NCI-H1092 (cell line): ENCODE measurements around the gene DIP2C.
"Not testable (repeated sequence)": the region's sequence is repeated elsewhere in the genome, so short reads cannot be mapped to it uniquely, and the experiment has no call there.

Experiments used
- DNase-seq: peaks from one replicate; lab custom pipeline; 2025; lab: John Stamatoyannopoulos, UW

DIP2C gene

DNA sequence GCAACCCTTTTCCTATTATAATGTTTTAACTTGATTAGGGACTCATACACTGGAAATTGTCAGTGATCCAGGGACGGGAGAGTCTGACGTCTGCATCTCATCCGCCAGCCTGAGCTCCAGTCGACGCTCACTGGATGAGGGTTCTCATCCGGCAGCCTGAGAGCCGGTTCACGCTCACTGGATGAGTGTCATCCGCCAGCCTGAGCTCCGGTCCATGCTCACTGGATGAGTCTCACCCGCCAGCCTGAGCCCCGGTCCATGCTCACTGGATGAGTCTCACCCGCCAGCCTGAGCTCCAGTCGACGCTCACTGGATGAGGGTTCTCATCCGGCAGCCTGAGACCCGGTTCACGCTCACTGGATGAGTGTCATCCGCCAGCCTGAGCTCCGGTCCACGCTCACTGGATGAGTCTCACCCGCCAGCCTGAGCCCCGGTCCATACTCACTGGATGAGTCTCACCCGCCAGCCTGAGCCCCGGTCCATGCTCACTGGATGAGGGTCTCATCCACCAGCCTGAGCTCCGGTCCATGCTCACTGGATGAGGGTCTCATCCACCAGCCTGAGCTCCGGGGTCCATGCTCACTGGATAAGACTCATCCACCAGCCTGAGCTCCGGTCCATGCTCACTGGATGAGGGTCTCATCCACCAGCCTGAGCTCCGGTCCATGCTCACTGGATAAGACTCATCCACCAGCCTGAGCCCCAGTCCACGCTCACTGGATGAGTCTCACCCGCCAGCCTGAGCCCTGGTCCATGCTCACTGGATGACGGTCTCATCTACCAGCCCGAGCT is 209.6 kb downstream of the DIP2C start:
- DNase-seq, result not testable (repeated sequence)

DNA sequence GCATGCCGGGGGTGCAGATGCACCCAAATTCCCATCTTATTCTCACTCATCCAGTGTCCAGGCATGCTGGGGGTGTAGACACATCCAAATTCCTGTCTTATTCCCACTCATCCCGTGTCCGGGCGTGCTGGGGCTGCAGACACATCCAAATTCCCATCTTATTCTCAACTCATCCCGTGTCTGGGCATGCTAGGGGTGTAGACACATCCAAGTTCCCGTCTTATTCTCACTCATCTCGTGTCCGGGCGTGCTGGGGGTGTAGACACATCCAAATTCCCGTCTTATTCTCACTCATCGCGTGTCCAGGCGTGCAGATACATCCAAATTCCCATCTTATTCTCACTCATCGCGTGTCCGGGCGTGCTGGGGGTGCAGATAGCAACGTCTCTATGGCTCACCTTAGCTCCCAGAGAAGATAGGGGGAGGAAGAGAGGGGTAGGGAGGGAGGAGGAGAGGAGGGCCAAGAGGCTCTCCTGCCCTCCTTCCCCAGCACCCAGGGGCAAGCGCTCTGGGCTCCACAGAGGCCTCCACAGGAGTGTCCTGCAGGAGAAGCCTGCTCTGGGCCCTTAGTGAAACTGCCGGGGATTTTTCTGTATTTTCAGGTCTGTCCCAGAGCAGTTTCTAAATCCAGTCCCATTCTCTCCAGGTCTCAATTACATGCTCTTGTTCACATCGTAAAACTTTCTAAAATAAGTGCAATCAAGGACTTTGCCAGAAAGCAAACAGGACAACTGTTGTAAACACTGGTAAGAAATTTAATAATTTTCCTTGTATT is 210.8 kb downstream of the DIP2C start:
- no peak for DNase-seq

DNA sequence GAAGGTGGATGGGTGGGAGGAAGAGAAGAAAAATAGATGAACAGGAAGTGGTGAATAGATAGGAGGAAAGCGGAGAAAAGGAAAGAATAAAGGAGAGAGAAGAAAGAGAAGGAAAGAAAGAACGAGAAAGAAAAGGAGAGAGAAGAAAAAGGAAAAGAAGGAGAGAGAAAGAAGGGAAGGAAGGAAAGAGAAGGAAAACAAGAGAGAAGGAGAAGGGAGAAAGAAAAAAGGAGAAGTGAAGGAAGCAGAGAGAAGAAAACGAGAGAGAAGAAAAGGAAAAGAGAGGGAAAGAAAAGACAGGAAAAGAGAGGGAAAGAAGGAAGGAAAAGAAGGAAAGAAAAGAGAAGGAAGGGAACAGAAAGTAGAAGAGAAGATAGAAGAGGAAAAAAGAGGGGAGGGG is 211.8 kb downstream of the DIP2C start:
- DNase-seq, result no peak

DNA sequence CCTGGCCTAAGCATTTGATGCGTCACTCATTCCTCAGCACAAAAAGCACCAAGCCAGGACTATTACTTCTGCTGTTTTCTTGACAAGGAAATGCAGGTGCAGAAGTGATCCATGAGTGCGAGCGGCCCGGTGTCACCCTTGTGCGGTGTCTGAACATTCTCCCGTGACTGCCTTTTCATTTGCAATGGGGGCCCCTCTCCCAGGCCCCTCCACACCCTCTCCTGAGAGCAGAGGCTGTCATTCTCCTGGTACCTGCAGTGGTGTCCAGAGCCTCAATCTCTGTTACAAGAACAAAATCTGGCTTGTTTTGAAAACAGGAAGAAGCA is 213.1 kb downstream of the DIP2C start:
- DNase-seq, result no peak

DNA sequence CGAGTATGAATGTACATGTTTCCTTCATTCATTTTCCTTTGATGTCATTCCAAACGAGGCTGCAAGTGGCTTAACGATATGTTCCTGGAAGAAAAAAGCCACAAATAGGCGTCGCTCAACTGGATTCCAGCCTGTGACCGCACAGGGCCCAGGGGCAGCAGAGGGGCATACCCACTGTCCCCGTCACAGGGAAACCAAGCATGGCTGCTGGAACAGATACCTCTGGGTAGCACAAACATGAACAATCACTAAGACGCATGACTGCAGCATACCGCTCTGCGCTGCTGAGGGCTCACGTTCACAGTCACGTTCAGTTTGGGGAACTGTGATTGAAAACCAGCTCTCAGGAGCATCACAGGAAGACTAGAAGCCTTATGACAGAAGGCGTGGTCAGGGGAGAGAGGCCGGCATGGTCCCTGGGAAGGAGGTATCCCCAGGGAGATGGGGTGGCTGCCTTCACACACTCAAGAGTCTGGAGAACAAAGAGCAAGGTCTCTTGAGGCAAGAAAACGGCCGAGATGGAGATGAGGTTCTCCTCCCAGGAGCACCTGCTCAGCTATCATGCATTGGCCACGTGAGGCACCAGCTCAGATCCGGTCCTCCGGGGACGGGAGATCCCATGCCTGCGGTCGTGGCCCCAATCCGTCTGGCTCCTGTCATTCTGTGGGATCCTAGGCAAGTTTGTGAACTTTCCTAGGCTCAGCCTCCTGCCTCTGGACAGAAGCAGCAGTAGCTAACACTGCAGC is 213.6 kb downstream of the DIP2C start:
- no peak for DNase-seq

DNA sequence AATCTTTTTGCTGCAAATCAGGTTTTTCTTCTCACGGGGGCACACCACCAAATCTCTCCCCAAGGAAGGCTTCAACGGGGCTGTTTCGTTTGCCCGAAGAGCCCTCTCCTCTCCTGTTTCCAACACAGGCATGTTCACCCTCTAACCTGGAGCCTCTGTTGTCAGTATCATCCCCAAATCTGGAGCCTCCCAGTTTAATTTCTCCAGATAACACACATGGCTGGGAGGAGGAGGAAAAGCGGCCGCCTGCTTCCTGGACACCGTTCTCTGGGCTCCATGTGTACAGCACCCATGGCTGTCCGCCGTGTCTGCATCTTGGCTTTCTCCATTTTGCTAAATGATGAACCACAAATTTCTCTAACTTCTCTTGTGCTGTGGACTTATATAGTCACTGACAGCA is 214.5 kb downstream of the DIP2C start:
- DNase-seq, result no peak

DNA sequence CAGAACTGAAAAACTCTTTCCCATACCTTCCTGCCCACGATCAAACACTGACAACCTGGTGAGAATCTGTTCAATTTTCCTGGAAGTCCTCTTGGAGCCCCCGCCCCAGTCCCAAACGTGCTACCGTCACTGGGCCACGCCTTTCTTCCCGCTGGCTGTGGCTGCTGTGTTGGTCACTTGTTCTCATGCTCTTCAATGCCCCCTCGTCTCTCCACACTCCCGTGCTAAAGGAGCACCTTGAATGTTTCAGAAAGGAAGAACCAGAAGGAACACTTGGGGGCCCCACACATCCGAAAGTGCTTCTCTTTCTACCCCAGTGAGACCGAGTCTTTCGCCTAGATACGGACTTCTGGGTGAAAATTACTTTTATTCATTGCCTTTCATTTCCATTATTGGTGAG is 215.1 kb downstream of the DIP2C start:
- no peak for DNase-seq

DNA sequence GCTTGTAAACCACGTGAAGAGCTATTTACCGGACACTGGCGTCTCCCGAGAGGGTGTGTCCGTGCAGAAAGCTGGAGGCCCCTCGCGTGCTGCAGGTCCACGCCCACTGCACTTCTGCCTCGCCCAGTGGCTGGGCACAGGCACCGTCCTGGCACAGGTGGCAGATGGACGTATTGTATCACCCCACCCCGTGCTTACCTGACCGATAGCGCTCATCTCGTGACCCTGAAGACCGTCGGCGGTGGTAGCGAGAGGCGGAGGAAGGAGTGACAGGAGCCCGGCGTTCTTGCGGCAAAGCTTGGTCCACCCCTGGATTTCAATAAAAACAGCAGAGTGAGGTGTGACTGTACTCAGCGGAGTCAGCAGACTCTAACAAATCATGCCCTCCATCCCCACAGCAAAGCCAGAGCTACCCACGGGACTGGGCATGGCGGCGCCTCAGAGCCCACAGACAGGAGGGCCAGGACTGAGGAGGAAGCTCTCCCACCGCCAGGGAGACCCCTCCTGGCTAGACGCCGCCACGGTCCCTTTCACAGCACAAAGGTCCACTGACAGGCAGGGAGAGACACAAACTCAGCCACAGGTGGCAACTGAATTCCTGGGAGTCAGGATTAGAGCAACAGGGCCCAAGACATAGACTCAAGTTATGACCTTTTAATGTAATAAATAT is 217.1 kb downstream of the DIP2C start:
- DNase-seq, result no peak

DNA sequence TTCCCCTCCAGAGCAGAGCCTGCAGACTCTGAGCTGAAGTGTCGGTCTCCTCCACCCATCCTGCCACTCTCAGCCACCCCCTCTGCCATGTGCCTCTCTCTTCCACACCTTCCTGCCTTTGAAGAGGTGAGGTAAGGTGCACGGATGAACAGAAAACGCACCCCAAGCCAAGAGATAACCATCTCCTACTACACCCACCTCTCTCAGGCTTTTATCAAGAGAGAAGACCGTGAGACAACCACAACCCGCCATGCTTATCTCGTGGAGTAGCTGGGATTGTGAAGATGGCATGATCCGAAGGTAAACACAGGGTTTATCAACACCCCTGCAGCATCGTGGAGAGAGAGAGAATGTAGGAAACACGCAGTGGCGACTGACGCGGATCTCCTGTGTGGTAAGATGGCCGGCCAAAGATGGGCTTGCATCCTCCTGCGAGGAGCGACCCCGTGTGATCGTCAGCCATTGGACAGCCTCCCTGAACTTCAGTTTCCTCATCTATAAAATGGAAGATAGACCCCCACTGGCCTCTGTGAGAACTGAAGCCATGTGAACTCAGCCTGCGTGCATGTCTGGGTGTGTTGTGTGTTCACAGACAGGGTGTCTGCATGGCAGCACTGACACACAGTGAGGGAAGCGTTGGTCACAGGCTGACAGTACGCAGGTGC is 219.0 kb downstream of the DIP2C start:
- no peak for DNase-seq

DNA sequence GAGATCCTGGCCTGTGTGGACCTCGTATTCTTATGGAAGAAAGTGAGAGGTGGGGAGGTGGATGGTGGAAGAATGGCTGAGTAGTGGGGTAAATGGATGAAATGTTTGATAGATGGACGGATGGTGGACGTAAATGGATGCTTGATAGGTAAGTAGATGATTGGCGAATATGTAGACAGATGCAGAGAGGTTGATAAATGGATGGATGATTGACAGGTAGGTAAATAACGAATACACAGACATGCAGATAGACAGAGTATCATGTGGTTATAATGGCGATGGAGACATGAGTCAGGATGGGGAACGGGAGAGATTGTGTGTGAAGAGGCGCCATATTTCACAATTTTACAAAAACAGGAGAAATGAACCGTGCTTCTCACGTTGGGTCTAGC is 219.5 kb downstream of the DIP2C start:
- DNase-seq, result no peak

DNA sequence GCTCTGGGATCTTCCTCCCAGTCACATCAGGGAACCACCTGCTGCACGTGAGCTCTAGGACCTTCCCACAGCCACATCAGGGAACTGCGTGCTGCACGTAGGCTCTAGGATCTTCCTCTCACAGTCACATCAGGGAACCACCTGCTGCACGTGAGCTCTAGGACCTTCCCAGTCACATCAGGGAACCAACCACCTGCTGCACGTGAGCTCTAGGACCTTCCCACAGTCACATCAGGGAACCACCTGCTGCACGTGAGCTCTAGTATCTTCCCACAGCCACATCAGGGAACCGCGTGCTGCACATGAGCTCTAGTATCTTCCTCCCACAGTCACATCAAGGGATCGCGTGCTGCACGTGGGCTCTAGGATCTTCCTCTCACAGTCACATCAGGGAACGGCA is 229.7 kb downstream of the DIP2C start:
- no peak for DNase-seq

DNA sequence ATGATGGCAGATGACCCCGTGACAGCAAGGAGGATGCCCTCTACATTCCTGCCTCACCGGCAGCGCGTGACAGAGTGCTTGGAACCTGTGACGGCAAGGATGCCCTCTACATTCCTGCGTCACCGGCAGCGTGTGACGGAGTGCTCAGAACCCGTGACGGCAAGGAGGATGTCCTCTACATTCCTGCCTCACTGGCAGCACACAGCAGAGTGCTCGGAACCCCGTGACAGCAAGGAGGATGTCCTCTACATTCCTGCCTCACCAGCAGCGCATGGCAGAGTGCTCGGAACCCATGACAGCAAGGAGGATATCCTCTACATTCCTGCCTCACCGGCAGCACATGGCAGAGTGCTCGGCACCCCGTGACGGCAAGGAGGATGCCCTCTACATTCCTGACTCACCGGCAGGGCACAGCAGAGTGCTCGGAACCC is 231.0 kb downstream of the DIP2C start:
- no peak for DNase-seq

DNA sequence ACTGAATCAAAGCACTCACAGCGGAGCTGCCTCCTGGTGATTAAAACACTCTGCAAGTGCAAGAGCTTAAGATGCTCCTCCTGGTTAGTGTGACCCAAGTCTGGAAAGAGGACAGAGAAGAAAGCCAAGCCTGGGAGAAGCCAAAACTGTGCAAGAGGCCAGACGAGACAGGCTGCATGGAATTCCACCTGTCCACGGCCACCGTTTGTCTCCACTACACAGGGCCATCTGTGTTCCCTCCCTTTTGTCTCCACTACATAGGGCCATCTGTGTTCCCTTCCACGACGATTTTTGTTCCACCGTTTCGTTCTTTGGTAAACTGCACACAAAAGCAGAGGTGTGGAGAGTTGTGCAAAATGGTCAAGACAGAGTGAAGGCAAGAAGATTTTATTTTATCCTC is 233.0 kb downstream of the DIP2C start:
- no peak for DNase-seq

DNA sequence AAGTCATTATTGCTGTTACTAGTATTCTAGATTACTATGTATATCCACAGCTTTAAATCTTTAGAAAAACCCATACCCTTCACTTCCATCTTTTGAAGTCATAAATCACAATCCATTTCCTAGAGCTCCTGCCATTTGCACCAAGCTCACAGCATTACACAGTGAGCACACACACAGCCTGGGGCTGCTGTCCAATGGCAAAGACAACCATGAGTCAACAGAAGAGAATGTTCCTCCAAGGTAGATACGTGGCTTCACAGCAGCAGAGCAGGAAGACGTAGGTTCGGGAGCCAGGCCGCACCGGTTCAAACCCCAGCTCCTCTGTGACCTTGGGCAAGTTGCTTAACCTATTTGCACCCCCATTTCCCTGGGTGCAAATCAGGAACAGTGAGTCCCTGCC is 234.6 kb downstream of the DIP2C start:
- no peak for DNase-seq

DNA sequence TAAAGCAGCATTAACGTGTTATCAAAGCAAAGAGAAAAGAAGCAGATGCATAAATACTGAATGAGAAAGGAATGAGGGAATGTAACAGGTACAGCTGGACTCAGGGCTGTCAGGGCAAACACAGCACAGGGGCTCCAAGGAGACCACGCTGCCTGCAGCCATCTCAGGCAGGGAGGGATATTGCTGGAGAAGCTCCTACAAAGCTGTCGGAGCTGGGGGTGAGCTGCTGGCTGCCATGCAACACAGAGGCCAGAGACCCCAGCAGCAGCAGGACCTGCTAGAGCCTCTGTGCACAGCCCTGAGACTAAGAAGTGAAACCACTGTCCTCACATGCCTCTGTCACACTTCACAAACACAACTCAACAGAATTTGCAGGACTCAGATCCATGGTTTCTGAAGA is 235.8 kb downstream of the DIP2C start:
- no peak for DNase-seq

DNA sequence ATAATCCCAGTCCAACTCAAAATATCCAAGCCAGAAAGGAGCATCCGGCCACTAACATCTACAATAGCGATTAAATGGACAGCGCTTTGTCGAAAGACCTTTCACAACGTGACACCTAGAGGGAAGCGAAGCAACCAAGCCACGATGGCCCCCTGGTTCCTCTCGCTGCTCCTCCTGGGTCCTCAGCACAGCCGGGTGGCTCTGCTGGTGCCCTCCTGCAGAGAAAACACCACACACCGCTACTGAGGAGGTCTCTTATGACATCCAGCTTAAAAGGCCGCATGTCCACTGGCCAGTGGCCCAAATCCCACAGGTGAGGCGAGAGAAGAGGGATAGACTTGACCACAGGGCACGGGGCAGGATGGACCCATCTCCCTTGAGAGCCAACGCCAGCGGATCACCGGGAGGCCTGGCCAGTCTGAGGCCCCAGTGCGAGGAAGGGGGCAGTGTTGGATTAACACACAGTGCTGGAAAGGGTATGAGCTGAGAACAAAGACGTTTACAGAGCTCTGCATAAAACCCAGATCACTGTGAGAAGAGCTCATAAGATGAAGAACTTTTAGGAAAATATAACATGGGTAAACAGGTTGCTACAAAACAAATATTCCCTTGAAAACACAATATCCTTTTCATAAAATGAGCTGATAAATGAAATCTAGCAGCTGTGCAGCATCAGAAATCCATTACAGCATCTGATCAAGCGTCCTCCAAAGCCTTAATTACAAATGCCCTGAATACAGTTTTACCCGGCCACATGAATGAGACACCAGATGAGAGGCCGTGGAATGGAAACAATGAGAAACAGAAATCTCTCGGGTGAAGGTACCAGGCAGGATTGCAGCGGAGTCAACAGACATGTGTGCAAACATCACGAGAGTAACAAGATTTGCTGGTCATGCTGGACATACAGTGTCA is 236.7 kb downstream of the DIP2C start:
- no peak for DNase-seq

DNA sequence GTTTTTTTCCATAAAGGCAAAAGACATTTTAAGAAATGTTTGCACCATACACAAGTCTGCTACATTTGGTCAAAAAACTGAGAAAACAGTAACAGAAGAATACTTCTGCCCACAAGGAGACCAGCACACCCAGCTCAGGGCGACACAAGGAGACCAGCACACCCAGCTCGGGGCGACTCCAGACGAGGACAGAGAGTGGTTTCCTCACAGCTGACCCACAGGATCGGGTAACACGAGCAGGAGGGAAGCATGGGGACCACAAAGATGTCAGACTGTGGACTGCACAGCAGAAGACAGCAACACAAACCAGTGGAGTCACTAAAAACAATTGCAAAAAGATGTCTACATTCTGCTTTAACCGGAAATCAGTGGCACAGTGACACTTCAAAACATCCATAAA is 237.6 kb downstream of the DIP2C start:
- no peak for DNase-seq

DNA sequence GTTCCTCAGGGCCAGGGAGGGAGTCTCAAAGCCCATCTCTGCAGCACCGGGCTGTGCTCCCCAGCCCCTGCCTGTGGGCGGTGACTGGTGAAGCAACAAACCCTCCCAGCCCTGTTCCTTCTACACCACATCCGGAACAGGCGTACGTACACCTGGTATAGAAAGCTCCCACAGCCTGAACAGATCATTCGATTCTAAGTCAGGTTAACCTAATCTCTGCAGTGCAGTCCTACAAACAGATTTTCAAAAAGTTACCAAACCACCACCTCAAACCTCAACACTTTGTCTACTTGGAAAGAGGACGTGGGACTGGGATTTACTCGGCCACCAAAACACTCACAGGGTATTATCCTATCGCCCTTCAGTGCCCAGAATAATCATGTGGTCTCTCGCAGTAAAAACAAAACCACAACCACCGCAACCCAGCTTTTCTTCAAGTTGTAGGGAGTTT is 238.4 kb downstream of the DIP2C start:
- DNase-seq, result no peak

DNA sequence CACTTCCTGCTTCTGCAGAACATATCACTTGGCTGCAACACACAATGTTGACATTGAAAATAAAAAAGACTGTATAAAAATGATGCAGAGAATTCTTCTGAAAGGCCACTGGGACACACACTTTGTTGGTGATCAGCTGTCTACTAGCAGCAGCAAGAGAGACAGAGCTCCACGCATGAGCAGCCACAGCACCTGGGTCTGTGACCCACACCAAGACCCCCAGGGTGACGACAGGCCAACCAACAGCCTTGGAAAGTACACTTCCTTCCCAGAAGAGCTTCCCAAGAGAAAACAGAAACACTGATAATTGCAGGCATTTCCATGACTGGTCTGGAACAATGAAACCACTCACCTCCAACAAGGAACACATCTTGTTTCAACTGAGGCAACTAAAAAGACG is 239.0 kb downstream of the DIP2C start:
- no peak for DNase-seq

DNA sequence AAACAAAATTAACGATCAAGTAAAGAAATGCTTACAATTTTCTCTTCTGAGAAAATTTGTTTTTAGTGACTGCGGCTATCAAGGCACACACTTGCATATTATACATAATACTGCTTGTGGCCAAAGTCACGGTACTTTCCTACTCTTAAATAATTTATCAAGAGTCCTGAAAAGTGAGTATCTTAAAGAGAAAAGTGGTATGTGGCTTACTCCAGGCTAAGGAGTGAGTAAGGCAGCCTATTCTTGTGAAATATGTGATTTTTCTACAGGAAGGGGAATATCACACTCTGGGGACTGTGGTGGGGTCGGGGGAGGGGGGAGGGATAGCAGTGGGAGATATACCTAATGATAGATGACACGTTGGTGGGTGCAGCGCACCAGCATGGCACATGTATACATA is 240.1 kb downstream of the DIP2C start:
- DNase-seq, result not testable (repeated sequence)

DNA sequence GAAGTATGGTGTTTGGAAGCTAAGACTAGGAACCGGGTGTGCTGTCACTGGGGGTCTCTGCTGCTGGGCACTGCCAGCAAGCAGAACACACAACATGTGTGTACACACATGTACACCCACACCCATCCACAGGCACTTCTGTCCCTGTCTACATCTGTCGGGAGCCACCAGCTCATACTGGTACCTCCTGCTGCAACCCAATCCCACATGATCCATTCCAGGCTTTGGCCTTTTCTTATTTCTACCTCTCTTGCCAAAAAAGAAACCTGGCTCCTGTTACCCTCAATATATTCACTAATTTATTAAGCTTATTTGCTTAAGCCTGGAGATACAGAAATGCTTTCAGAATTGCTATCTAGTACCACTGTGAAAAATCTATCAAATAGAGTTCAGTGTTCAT is 246.0 kb downstream of the DIP2C start:
- DNase-seq, result no peak
